NCI-H524 (cell line): ENCODE results near the gene SNX17.

Experiments used
- DNase-seq, 2 experiments: peaks; one replicate each; lab custom pipeline; 2025; lab: John Stamatoyannopoulos, UW

Gene SNX17

DNA sequence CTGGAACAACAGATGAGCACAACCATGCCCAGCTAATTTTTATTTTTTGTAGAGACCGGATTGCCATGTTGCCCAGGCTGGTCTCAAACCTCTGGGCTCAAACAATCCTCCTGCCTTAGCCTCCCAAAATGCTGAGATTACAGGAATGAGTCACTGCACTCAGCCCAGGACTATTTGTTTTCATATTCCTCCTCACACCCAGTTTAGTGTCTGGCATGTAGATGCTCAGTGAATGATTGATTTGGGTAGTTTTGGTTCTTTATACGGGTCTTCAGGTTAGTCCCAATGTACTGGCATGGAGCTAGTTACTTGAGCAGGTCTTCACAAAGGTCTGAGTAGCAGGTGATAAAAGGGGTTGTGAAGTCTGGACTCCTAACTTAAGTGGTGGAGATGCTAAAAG is 6.5 kb upstream of the SNX17 start:
- DNase-seq = no peak

DNA sequence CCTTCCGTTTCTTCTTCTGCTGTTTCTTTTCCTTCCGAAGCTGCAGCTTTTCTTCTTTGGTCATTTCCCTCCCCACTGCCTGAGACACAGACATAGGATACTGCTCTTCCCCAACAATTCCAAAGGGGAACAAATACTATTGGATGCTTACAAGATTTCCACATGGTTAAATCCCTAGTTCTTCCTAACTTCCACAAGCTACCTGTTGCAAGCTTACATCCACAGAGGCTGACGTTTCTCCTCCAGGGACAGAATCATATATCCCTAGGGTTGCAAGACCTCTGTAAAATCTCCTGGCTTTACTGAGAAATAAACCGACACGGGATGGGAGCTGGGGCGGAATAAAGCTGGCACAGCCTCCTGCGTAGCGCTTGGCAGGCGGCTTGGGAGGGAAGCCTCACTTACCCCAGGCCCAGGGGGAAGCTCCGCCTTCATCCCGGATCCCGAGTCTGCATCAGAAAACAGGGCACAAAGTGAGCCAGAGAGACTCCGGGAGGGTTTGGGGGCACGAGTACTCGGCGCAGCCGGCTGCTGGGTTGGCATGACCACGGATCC is 868 bp upstream of the SNX17 start:
- DNase-seq = peak; percentile 40 to 64

DNA sequence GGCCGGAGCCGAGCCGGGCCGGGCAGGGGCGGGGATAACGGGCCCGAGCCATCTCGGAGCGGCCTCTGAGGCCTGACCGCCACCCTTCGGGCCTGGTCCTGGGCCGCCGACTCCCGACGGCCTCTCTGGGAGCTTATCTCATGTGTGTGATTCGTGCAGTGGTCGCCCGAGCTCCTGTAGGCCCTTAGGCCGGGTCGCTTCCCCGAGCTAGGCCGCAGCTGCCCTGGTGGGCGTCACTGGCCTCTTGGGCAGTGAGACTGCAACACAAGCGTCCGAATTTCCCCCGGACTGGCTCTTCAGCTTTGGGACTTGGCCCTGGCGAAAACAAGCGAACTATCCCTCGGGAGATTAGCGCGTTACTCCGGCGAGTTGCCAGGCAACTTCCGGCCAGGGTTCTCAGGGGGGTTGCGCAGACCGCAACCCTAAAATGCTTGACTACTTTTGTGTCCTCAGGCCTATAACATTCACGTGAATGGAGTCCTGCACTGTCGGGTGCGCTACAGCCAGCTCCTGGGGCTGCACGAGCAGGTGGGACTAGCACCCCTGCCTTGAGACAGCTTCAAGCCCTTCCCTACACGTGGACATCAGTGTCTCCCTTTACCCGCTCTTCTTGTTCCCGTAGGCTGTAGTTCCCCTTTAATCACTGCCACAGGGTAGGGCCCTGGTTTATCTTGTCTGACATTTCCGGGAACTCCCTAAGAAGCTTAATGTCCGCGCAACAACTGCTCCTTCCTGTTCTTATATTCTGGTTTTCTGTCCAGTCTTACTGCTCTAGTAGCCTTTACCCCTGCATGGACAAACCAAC is 602 bp downstream of the SNX17 start:
- DNase-seq = peak in 1 of 2 experiments; percentile 44

- no peak for DNase-seq
Measured at GRCh38 chr2:27372937-27373336, 2.5 kb downstream of the SNX17 start.

- DNase-seq = no peak
Measured at GRCh38 chr2:27373567-27373966, 3.2 kb downstream of the SNX17 start.

DNA sequence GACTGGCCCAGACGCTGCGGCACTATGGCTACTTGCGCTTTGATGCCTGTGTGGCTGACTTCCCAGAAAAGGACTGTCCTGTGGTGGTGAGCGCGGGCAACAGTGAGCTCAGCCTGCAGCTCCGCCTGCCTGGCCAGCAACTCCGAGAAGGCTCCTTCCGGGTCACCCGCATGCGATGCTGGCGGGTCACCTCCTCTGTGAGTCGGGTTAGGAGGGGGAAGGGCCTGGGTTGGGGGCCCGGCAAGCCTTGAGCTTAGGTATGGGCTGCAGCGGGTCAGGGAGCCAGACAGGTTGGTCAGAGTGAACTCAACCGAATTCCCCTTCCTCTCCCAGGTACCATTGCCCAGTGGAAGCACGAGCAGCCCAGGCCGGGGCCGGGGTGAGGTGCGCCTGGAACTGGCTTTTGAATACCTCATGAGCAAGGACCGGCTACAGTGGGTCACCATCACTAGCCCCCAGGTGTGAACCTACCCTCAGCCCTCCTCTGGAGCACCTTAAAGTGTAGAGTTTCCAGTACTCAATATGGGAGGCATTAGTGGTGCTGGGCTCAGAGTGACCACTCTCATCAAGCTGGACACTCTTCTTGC is 5.2 kb downstream of the SNX17 start:
- no peak for DNase-seq

DNA sequence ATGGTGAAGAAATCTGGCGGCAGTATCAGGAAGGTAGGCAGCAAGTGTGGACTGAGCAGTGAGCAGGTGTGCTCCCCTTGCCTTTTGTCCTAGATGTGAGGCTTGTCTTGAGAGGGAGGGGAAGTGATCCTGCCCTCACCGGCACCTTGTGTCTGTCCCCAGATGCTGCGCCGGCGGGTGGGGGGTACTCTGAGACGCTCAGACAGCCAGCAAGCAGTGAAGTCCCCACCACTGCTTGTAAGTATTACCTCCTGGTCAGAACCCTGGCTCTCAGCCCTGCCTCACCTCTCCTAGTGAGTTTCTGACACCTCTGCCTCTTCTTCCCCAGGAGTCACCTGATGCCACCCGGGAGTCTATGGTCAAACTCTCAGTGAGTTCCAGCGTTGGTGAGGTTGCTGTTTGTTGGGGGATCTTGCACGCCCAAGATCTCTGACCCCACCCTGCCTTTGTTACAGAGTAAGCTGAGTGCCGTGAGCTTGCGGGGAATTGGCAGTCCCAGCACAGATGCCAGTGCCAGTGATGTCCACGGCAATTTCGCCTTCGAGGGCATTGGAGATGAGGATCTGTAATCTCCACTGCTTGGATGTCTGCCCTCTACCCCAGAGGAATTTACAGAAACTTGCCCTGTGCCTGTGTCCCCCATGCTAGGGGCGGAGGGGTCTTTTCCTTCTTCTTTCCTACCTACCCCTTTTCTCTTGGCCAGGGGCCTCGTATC is 5.9 kb downstream of the SNX17 start:
- no peak for DNase-seq

GRCh38 chr2:27376866-27377617 is 6.6 kb downstream of the SNX17 start:
- no peak for DNase-seq

GRCh38 chr2:27377618-27378095 is 7.2 kb downstream of the SNX17 start:
- no peak for DNase-seq

DNA sequence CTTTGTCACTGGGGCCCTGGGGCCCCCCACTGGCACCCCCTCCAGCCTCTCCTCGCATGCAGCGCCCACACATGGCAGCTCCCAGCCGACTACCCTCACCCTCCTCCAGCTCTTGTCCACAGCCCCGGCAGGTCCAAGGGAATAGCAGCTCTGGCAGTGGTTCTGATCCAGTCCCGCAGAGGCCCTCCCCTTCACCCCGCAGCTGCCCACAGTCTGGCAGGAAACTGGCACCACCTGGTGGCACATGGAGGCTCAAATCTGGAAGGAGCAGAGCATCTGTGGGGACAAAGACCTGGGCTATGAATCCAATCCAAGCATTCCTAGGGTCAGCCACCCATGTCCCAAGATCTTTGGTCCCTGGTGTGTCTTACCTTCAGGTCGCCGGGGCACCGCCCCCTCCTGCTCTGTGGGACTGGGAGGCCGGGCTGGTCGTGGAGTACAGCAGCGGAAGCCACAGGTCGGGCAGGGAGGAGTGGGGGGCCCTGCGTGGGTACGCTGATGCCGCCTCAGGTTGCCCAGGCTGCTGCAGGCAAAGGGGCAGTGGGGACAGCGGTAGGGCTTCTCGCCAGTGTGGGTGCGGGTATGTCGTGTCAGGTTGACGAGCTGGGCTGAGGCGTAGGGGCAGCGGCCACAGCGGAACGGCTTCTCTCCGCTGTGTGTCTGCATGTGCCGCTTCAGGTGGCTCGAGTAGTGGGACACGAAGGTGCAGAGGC is 7.8 kb downstream of the SNX17 start:
- DNase-seq = peak in 1 of 2 experiments; percentile 33

DNA sequence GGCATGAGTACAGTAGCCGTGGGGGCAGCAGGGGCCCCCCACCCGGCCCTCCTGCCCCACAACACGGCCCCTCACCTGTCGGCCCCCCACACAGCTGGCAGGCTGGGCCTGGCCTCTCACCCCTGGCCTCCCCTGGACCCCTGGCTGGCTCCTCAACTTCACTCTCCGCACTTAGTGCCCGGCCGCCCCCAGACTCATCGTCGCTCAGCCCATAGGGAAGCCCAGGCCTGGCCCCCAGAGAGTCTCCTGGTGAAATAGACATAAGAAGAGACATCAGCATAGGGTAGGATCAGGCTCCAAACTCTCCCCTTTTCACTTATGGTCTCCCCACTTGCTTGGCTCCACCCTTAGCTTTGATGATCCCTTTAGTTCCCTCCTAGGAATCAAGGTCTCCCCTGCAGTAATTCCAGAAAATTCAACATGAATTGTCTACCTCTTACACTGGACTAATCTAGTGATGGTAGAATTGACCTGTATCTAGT is 8.4 kb downstream of the SNX17 start:
- no peak for DNase-seq

DNA sequence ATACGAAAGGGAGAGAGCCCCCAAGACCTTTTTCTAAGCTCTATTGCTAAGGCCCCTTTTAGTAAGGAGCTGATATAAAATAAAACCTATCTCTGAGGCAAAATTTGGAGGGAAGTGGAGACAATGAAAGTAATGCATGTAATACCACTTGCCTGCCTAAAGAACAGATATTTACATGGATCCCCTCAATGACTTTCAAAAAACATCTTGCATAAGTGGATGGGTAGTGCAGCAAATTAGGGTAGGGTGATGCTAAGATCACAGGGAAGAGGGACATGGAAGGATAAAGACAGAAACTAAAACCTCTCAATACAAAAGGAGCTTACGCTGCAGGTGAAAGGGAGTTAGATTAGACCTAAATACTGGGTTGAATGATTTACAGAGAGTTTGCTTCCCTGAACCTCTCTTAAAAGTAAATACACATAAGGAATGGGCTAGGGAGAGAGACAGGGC is 9.0 kb downstream of the SNX17 start:
- DNase-seq = no peak

- DNase-seq = peak; percentile 39 to 56
Measured at GRCh38 chr2:27379836-27380625, 9.6 kb downstream of the SNX17 start.

DNA sequence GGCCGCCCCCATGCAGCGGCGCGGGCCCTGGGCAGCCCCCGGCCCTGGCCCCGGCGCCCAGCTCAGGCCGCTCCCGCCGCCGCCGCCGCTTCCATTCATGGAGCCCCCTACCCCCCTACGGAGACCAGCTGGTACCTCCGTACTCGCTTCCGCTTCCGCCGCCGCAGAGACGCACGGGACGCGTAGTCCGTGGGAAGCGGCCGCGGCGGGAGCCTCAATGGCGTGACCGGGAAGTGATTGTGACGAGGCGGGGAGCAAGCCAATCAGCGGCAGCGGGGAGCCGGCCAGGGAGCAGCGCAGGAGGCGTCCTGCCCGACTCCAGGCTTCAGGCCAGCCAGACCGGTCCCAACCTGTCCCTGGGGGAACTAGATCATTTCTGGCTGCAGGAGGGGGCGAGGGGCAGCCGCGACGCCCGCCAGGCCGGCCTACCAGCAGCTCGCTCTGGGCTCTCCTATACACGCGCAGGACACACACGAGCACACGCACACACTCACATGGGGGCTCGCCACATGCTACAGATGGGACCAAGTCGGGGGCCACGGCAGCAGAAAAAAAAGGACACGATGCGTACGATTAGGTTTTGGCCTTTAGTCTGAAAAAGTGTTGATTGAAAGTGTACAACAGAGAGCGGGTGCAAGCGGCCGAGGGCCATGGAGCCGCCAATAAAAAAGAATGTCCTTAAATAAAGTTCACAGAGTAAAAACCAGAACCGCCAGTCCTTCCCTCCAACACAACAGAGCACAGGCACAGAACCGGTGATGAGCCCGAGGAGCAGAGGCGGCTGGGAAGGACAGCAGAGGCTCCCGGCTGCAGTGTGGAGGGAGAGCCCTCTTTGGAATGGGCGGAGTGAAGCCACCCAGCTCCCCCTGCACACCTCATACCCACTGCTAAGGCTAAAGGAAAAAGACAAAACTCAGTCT is 10.5 kb downstream of the SNX17 start, which contains the start of gene ZNF513:
Gene ZNF513, minus strand, starts transcription at position 109 of the 920 bp plus-strand sequence. CDS start 208 bp downstream, outside the sequence.
- DNase-seq = peak; percentile 77 to 93

- peak; percentile 74 to 93 for DNase-seq
Measured at GRCh38 chr2:27381577-27382181, 11.3 kb downstream of the SNX17 start.

DNA sequence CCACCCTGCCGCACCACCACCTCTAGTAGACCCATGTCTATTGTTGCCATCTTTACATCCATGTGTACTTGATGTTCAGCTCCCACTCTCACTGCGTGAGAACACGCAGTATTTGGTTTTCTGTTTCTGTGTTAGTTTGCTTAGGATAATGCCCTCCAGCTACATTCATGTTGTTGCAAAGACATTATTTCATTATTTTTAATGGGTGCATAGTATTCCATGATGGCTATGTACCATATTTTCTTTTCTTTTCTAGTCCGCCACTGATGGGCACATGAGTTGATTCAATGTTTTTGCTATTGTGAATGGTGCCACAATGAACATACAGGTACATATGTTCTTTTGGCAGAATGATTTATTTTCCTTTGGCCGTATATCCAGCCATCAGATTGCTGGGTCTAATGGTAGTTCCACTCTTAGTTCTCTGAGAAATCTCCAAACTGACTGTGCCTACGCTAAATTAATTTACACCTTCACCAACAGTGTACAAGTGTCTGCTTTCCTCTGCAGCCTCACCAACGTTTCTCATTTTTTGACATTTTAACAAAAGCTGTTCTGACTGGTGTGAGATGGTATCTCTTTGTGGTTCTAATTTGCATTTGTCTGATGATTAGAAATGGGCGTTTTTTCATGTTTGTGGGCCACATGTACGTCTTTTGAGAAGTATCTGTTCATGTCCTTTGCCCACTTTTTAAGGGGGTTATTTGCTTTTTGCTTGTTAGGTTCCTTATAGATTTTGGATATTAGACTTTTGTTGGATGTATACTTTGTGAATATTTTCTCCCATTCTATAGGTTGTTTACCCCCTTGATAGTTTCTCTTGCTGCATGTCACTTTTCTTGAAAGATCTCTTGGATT is 20.6 kb downstream of the SNX17 start:
- DNase-seq = no peak

DNA sequence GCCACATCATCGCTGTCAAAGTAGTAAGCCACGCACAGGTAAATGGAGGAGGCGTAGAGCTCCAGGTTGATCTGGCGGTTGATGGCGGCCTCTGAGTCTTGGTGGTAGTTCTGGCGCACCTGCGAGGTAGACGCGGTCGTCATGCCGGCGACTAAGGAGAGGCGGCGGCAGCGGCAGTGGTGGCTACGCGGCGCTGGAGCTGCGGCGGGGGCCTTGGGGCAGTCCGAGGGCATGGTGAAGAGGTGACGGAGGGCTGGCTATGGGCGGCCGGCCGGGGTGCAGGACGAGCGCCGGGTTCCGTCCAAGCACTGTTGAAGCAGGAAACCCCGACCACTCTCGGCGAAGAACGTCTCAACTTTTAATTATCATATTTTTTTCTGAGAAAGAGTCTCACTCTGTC is 22.8 kb downstream of the SNX17 start:
- no peak for DNase-seq
